HL-60 (cell line): ENCODE data around the gene TSPYL6.

Experiments used
- DNase-seq, 2 experiments: peaks; one replicate each; pipeline ENCODE4 v3.0.0-alpha.2; 2010 to 2020; ENCODE audit warnings: low read depth in 1 of 2, low spot score in 1 of 2
- H3K27ac ChIP-seq: fragments of 250-450 bp; sonication (Bioruptor Pico); replicated peaks from 2 replicates; pipeline ENCODE4 v1.5.1; 2020; ENCODE audit warnings: mild to moderate bottlenecking, moderate library complexity
- H3K27me3 ChIP-seq: fragments of 250-450 bp; sonication (Bioruptor Pico); 2 replicates; pipeline ENCODE4 v1.5.1; 2021; ENCODE audit warnings: mild to moderate bottlenecking, moderate library complexity; ENCODE audit not compliant: insufficient read depth, poor library complexity, severe bottlenecking
- H3K4me3 ChIP-seq: replicated peaks from 2 replicates; pipeline ENCODE4 v1.5.1; 2011; ENCODE audit warnings: mild to moderate bottlenecking, control low read depth, low read length; ENCODE audit not compliant: insufficient read depth
- CTCF ChIP-seq: IDR thresholded peaks from one replicate; pipeline ENCODE4 v1.5.1; 2011; ENCODE audit warnings: low read length, control low read depth, inconsistent platforms; ENCODE audit not compliant: insufficient read depth
- GABPA ChIP-seq: IDR thresholded peaks from 2 replicates; pipeline ENCODE4 v1.6.1; 2012; ENCODE audit warnings: low read depth
- POLR2AphosphoS5 ChIP-seq: IDR thresholded peaks from 2 replicates; pipeline ENCODE4 v1.6.1; 2012; ENCODE audit warnings: low read depth
- REST ChIP-seq: IDR thresholded peaks from 2 replicates; pipeline ENCODE4 v1.6.1; 2012; ENCODE audit warnings: low read depth; ENCODE audit not compliant: insufficient replicate concordance
- SPI1 ChIP-seq: IDR thresholded peaks from 2 replicates; pipeline ENCODE4 v1.6.1; 2012; ENCODE audit warnings: low read depth, mild to moderate bottlenecking, borderline replicate concordance
- long read RNA-seq: library from polyadenylated mRNA; unstranded; transcript quantifications from one replicate; pipeline ENCODE4 v2.0.0, GENCODE V29; 2020

The TSPYL6 gene
- long read RNA-seq, result 0 reads

- TF ChIP-seq CTCF (no peak), REST (no peak), POLR2AphosphoS5 (no peak), GABPA (no peak), SPI1 (no peak)
- DNase-seq, result no peak
- H3K27ac ChIP-seq, result no peak within 1 kb of the TSS
- H3K4me3 ChIP-seq, result no peak within 1 kb of the TSS
- no peaks in the 10 kb centered on the region for H3K27me3 ChIP-seq
These were observed at the start of gene TSPYL6 for GRCh38 chr2:54256091-54256694. Gene TSPYL6 (minus strand): TSS chr2:54256229. CDS start chr2:54256151, 78 bp downstream.

- H3K27ac ChIP-seq, result no peak overlapping the region
- H3K4me3 ChIP-seq, result no peak overlapping the region
- no peaks in the 10 kb centered on the region for H3K27me3 ChIP-seq
- DNase-seq, result no peak
- no peak for TF ChIP-seq REST
- no peak for TF ChIP-seq SPI1
- no peak for TF ChIP-seq GABPA
- TF ChIP-seq POLR2AphosphoS5, result no peak
- TF ChIP-seq CTCF, result no peak
These were observed 47.6 kb upstream of the TSPYL6 start for GRCh38 chr2:54303631-54304030.

DNA sequence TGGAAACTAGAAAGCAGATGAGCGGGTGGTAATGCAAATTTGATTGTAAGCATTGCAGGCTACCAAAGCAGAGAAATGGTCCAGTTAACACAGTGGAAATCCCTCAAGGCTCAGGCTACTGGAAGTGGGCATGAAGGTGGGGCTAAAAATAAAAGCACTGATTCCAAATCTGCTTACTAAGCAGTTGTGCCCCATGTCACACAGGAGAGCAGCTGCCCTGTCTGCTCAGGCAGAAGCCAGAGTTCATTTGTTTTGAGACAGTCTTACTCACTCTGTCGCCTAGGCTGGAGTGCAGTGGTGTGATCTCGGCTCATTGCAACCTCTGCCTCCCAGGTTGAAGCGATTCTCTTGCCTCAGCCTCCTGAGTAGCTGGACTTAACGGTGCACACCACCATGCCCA is 42.5 kb upstream of the TSPYL6 start:
- TF ChIP-seq GABPA (no peak), POLR2AphosphoS5 (no peak), REST (no peak), CTCF (no peak), SPI1 (no peak)
- no peak overlapping the region for H3K4me3 ChIP-seq
- DNase-seq, result no peak
- no peaks in the 10 kb centered on the region for H3K27me3 ChIP-seq
- no peak overlapping the region for H3K27ac ChIP-seq
